H1 (cell line): ENCODE data around the gene CLIC3. TPM values are rescaled to one million over a fixed set of nuclear protein-coding genes. Genes with fewer than 3 reads are reported as not detected.

Source experiments
- CTCF ChIA-PET: fragments of 300-600 bp; sonication (Branson Sonifier 250); formaldehyde crosslinking; loops from one replicate; lab custom pipeline; 2021; ENCODE audit not compliant: partially characterized antibody; lab: Charles Lee
- POLR2A ChIA-PET: fragments of 300-600 bp; sonication (Branson Sonifier 250); formaldehyde crosslinking; loops from one replicate; lab custom pipeline; 2021; ENCODE audit warnings: inconsistent platforms; ENCODE audit not compliant: partially characterized antibody; lab: Charles Lee
- DNase-seq, 2 experiments: peaks; one replicate each; pipeline versions ENCODE4 v3.0.0 to v3.0.0-alpha.2; 2010 to 2022; ENCODE audit warnings: low spot score in 2 of 2, low read depth in 1 of 2, mixed read lengths in 1 of 2
- FAIRE-seq: peaks from 2 replicates; lab custom pipeline; 2011; peaks lifted over from hg19 to GRCh38; lab: Jason Lieb, UNC
- H2AFZ ChIP-seq: 2 replicates; pipeline ENCODE4 v1.8.1; 2012; ENCODE audit warnings: low read length, inconsistent platforms
- H2AK5ac ChIP-seq: 2 replicates; pipeline ENCODE4 v1.6.1; 2013; ENCODE audit warnings: low read depth, low read length
- H2BK120ac ChIP-seq: replicated peaks from 2 replicates; pipeline ENCODE3; 2013; ENCODE audit warnings: low read depth, low read length, inconsistent platforms
- H2BK12ac ChIP-seq: 2 replicates; pipeline ENCODE4 v1.6.1; 2013; ENCODE audit warnings: low read depth, low read length
- H2BK15ac ChIP-seq: 2 replicates; pipeline ENCODE4 v1.6.1; 2013; ENCODE audit warnings: low read length
- H2BK20ac ChIP-seq: 2 replicates; pipeline ENCODE4 v1.6.1; 2013; ENCODE audit warnings: low read length
- H2BK5ac ChIP-seq: 2 replicates; pipeline ENCODE4 v1.6.1; 2013; ENCODE audit warnings: low read depth, low read length
- H3K14ac ChIP-seq: 2 replicates; pipeline ENCODE4 v1.6.1; 2013; ENCODE audit warnings: inconsistent platforms; ENCODE audit not compliant: insufficient read length
- H3K18ac ChIP-seq: 2 replicates; pipeline ENCODE4 v1.6.1; 2013; ENCODE audit warnings: low read length; ENCODE audit errors: extremely low read depth
- H3K23ac ChIP-seq: 2 replicates; pipeline ENCODE4 v1.6.1; 2013; ENCODE audit warnings: inconsistent platforms; ENCODE audit not compliant: insufficient read length
- H3K23me2 ChIP-seq: 2 replicates; pipeline ENCODE4 v1.6.1; 2013; ENCODE audit warnings: low read depth, low read length
- H3K27ac ChIP-seq: 2 replicates; pipeline ENCODE4 v1.6.1; 2011; ENCODE audit warnings: low read depth, low read length, inconsistent platforms
- H3K27me3 ChIP-seq, 4 experiments: replicated peaks in 1 of 4; 1 replicate in 1 of 4; 2 replicates in 3 of 4; pipeline versions ENCODE4 v1.6.1 to v1.8.1; 2011 to 2013; ENCODE audit warnings: low read length in 3 of 4, mild to moderate bottlenecking in 3 of 4, inconsistent platforms in 2 of 4, mixed read lengths in 2 of 4, moderate library complexity in 1 of 4; ENCODE audit not compliant: control insufficient read depth in 3 of 4, insufficient read depth in 3 of 4; ENCODE audit errors: extremely low read depth in 1 of 4
- H3K36me3 ChIP-seq, 4 experiments: 2 replicates each; pipeline versions ENCODE4 v1.6.1 to v1.8.1; 2011 to 2013; ENCODE audit warnings: mild to moderate bottlenecking in 4 of 4, low read length in 3 of 4, moderate library complexity in 2 of 4, control low read depth in 1 of 4, inconsistent platforms in 1 of 4; ENCODE audit not compliant: insufficient read depth in 4 of 4, control insufficient read depth in 2 of 4
- H3K4ac ChIP-seq: replicated peaks from 2 replicates; pipeline ENCODE3; 2013; ENCODE audit warnings: low read length, low read depth, mixed read lengths, inconsistent platforms; ENCODE audit not compliant: insufficient read length
- H3K4me1 ChIP-seq, 4 experiments: replicated peaks in 1 of 4; 1 replicate in 1 of 4; 2 replicates in 3 of 4; pipeline versions ENCODE4 v1.6.1 to v1.8.1; 2011 to 2013; ENCODE audit warnings: low read length in 3 of 4, inconsistent platforms in 2 of 4, mixed read lengths in 1 of 4; ENCODE audit not compliant: insufficient read depth in 4 of 4, control insufficient read depth in 3 of 4
- H3K4me2 ChIP-seq, 2 experiments: 2 replicates each; pipeline versions ENCODE4 v1.6.1 to v1.8.1; 2011 to 2013; ENCODE audit warnings: low read depth in 2 of 2, low read length in 2 of 2, control low read depth in 1 of 2, inconsistent platforms in 1 of 2, mild to moderate bottlenecking in 1 of 2; ENCODE audit not compliant: insufficient read depth in 1 of 2
- H3K4me3 ChIP-seq, 4 experiments: fragments of 200-600, 300-600 bp in 1 of 4; sonication (generic), shearing (Covaris generic), sonication (Bioruptor Twin) in 1 of 4; 2 replicates each; pipeline versions ENCODE4 v1.5.1 to v1.8.1; 2011 to 2016; ENCODE audit warnings: low read length in 4 of 4, low read depth in 3 of 4, control low read depth in 2 of 4, inconsistent platforms in 2 of 4, mild to moderate bottlenecking in 2 of 4, mixed read lengths in 1 of 4, moderate library complexity in 1 of 4; ENCODE audit not compliant: insufficient read depth in 2 of 4; ENCODE audit errors: extremely low read depth in 1 of 4
- H3K56ac ChIP-seq: replicated peaks from 2 replicates; pipeline ENCODE3; 2013; ENCODE audit warnings: low read depth, mild to moderate bottlenecking, mixed read lengths, low read length, inconsistent platforms; ENCODE audit not compliant: insufficient read length
- H3K79me1 ChIP-seq: 2 replicates; pipeline ENCODE4 v1.6.1; 2013; ENCODE audit warnings: low read depth, low read length, control low read depth
- H3K79me2 ChIP-seq, 2 experiments: 2 replicates each; pipeline versions ENCODE4 v1.6.1 to v1.8.1; 2012 to 2013; ENCODE audit warnings: low read length in 2 of 2, mild to moderate bottlenecking in 2 of 2, inconsistent platforms in 1 of 2; ENCODE audit not compliant: insufficient read depth in 2 of 2, control insufficient read depth in 1 of 2
- H3K9ac ChIP-seq, 4 experiments: replicated peaks in 1 of 4; 1 replicate in 1 of 4; 2 replicates in 3 of 4; pipeline versions ENCODE4 v1.6.1 to v1.8.1; 2011 to 2013; ENCODE audit warnings: low read depth in 3 of 4, low read length in 3 of 4, control low read depth in 2 of 4, mild to moderate bottlenecking in 2 of 4, moderate library complexity in 2 of 4, inconsistent platforms in 1 of 4; ENCODE audit errors: extremely low read depth in 1 of 4
- H3K9me3 ChIP-seq, 2 experiments: 2 replicates each; pipeline versions ENCODE4 v1.6.1 to v1.8.1; 2012 to 2013; ENCODE audit warnings: mild to moderate bottlenecking in 2 of 2, moderate library complexity in 2 of 2, control low read depth in 1 of 2, inconsistent platforms in 1 of 2, low read depth in 1 of 2, low read length in 1 of 2, mixed read lengths in 1 of 2; ENCODE audit not compliant: insufficient read depth in 2 of 2
- H4K20me1 ChIP-seq, 2 experiments: replicated peaks in 1 of 2; 2 replicates each; pipeline versions ENCODE3 to v1.8.1; 2011 to 2013; ENCODE audit warnings: inconsistent platforms in 2 of 2, low read length in 2 of 2, mild to moderate bottlenecking in 1 of 2; ENCODE audit not compliant: insufficient read depth in 2 of 2, control insufficient read depth in 1 of 2
- H4K5ac ChIP-seq: 2 replicates; pipeline ENCODE4 v1.6.1; 2013; ENCODE audit warnings: low read length, low read depth, mixed read lengths, inconsistent platforms; ENCODE audit not compliant: insufficient read length
- H4K8ac ChIP-seq: 2 replicates; pipeline ENCODE4 v1.8.0; 2013; ENCODE audit warnings: mild to moderate bottlenecking, moderate library complexity, low read length, inconsistent platforms; ENCODE audit not compliant: insufficient read depth; ENCODE audit errors: extremely low read depth
- H4K91ac ChIP-seq: replicated peaks from 2 replicates; pipeline ENCODE3; 2013; ENCODE audit warnings: low read length, mixed read lengths, inconsistent platforms; ENCODE audit not compliant: insufficient read length
- ASH2L ChIP-seq: fragments of 200-600, 300-600 bp; sonication (generic); IDR thresholded peaks from one replicate; pipeline ENCODE4 v1.7.1; 2017; ENCODE audit warnings: low read length
- CEBPB ChIP-seq: IDR thresholded peaks from 2 replicates; pipeline ENCODE4 v1.6.1; 2012; ENCODE audit warnings: low read depth, low read length
- CHD1 ChIP-seq: IDR thresholded peaks from 2 replicates; pipeline ENCODE4 v1.6.1; 2012; ENCODE audit warnings: low read depth, low read length, improper control_type of control experiment
- CHD2 ChIP-seq: IDR thresholded peaks from 2 replicates; pipeline ENCODE4 v1.6.1; 2012; ENCODE audit warnings: low read length, improper control_type of control experiment
- CREB1 ChIP-seq: IDR thresholded peaks from 2 replicates; pipeline ENCODE4 v1.6.1; 2012; ENCODE audit warnings: inconsistent platforms
- HDAC2 ChIP-seq, 2 experiments: fragments of 300-600 bp in 1 of 2; sonication (generic) in 1 of 2; IDR thresholded peaks; 2 replicates each; pipeline ENCODE4 v1.6.1; 2011 to 2012; ENCODE audit warnings: low read depth in 2 of 2, low read length in 2 of 2, mild to moderate bottlenecking in 2 of 2, moderate library complexity in 2 of 2, borderline replicate concordance in 1 of 2, inconsistent platforms in 1 of 2
- HDAC6 ChIP-seq: IDR thresholded peaks from one replicate; pipeline ENCODE4 v1.7.1; 2012; ENCODE audit warnings: low read depth, mild to moderate bottlenecking, inconsistent platforms, low read length, moderate library complexity
- NANOG ChIP-seq: IDR thresholded peaks from 2 replicates; pipeline ENCODE4 v1.6.1; 2011; ENCODE audit warnings: low read length, low read depth, mild to moderate bottlenecking, inconsistent platforms; ENCODE audit not compliant: insufficient read depth, poor library complexity, severe bottlenecking
- PHF8 ChIP-seq: fragments of 200-600 bp; sonication (generic); conservative IDR thresholded peaks from 2 replicates; pipeline ENCODE4 v1.7.1; 2012; ENCODE audit warnings: low read depth, mild to moderate bottlenecking, inconsistent platforms, low read length, moderate library complexity
- POLR2A ChIP-seq, 2 experiments: IDR thresholded peaks; 1 replicate in 1 of 2; 2 replicates in 1 of 2; pipeline ENCODE4 v1.6.1; 2011; ENCODE audit warnings: low read depth in 2 of 2, low read length in 2 of 2, mild to moderate bottlenecking in 2 of 2; ENCODE audit errors: control extremely low read depth in 1 of 2
- RXRA ChIP-seq: IDR thresholded peaks from 2 replicates; pipeline ENCODE4 v1.6.1; 2011; ENCODE audit warnings: low read depth, mild to moderate bottlenecking, low read length, moderate library complexity; ENCODE audit not compliant: insufficient read depth
- SP1 ChIP-seq: IDR thresholded peaks from 2 replicates; pipeline ENCODE4 v1.6.1; 2011; ENCODE audit warnings: low read depth, low read length
- SP2 ChIP-seq: IDR thresholded peaks from 2 replicates; pipeline ENCODE4 v1.6.1; 2012; ENCODE audit warnings: mild to moderate bottlenecking, low read length, inconsistent platforms
- USF2 ChIP-seq: IDR thresholded peaks from 2 replicates; pipeline ENCODE4 v1.6.1; 2011; ENCODE audit warnings: low read length, improper control_type of control experiment
- WGBS, 2 experiments: shearing (Covaris generic) in 1 of 2; methylation state at CpG; one replicate each; pipeline versions ENCODE4 v1.1.6 to v1.1.7; 2013 to 2015; ENCODE audit warnings: low lambda C conversion rate in 2 of 2, mixed read lengths in 2 of 2, inconsistent platforms in 1 of 2, low coverage in 1 of 2, missing lambda C conversion rate in 1 of 2; ENCODE audit not compliant: insufficient replicate concordance in 2 of 2, insufficient coverage in 1 of 2, insufficient read length in 1 of 2; ENCODE audit errors: extremely low coverage in 1 of 2, missing lambda C conversion rate in 1 of 2; 5-methylcytosine and 5-hydroxymethylcytosine counted together
- polyA plus RNA-seq, 7 experiments: library from polyadenylated mRNA; depleted of rRNA in 3 of 7; stranded (reverse) in 5 of 7; unstranded in 2 of 7; fragments of >200 nt in 5 of 7; fragments of 200-250 nt in 2 of 7; gene quantifications; 1 replicate in 5 of 7; 2 replicates in 1 of 7; 4 replicates in 1 of 7; pipeline versions ENCODE4 v1.2.1 to v1.2.3, GENCODE V29; 2011 to 2013; ENCODE audit warnings: missing spikeins in 2 of 7, mixed read lengths in 2 of 7
- total RNA-seq: library from RNA; stranded (reverse); fragmentation: NEBNext Ultra II Directional; extraction: Animal tissue kit (Norgen Biotek cat#: 25700); gene quantifications from 2 replicates; pipeline ENCODE4 v1.2.1, GENCODE V29; 2021

Gene CLIC3
- total and polyA plus RNA-seq, 2 of the 8 experiments (the other 6 are each of a cell fraction or from before 2014, with no cell fraction given): 0.12 TPM; not detected in 1

- Histone ChIP-seq H3K9me3 (no peaks in the 10 kb centered on the region), H3K4me1 (peaks cover 0 to 7% (median 4%) of the 10 kb centered on the region in 4 experiments; a peak in 3 of 7 replicates), H3K4ac (no peak overlapping the region), H4K8ac (no peak overlapping the region), H4K5ac (no peak overlapping the region), H3K4me2 (no peak overlapping the region), H2BK20ac (no peak overlapping the region), H3K4me3 (no peak overlapping the region), H3K36me3 (no peaks in the 10 kb centered on the region), H3K79me2 (no peaks in the 10 kb centered on the region), H3K27me3 (no peaks in the 10 kb centered on the region), H3K27ac (no peak overlapping the region), H3K18ac (no peak overlapping the region), H3K23me2 (no peaks in the 10 kb centered on the region), H4K20me1 (no peaks in the 10 kb centered on the region), H2AFZ (no peak overlapping the region), H4K91ac (no peak overlapping the region), H2BK120ac (no peak overlapping the region), H2AK5ac (no peak overlapping the region), H2BK5ac (no peak overlapping the region), H2BK12ac (no peak overlapping the region), H3K14ac (no peak overlapping the region), H3K79me1 (no peaks in the 10 kb centered on the region), H3K23ac (no peak overlapping the region), H2BK15ac (no peak overlapping the region), H3K9ac (no peak overlapping the region), H3K56ac (no peak overlapping the region)
- WGBS, 2 experiments: 92% methylated on average over 10 of the region's 11 CpGs; no CpG with 5 or more reads in 1 of the 2 experiments
- DNase-seq (no peak), FAIRE-seq (no peak)
- CTCF ChIA-PET: interaction anchor here (0.5 to 9.4 kb wide), 5 partner anchors 15 to 260 kb away, joined by 3 to 38 read pairs (median 4); partner anchors contain the start of gene C8G
- POLR2A ChIA-PET: no interaction called here
- TF ChIP-seq CEBPB (no peak), ASH2L (no peak), POLR2A (IDR thresholded peaks at IDR 0.05; ENCODE audit: control extremely low read depth in 1 of 2, low read depth in 2 of 2, low read length in 2 of 2) (no peak), PHF8 (no peak), HDAC2 (IDR thresholded peaks at IDR 0.05; ENCODE audit: borderline replicate concordance in 1 of 2, low read depth in 2 of 2, low read length in 2 of 2) (no peak), SP1 (no peak), CHD2 (no peak), SP2 (no peak), CHD1 (no peak), RXRA (no peak), HDAC6 (no peak), NANOG (no peak), USF2 (no peak), CREB1 (no peak)
These were observed 26.0 kb downstream of the CLIC3 start for GRCh38 chr9:136970361-136970760.
